ENCODE data around the gene WDR90. TPM values are rescaled to one million over a fixed set of nuclear protein-coding genes. Genes with fewer than 3 reads are reported as not detected.

Gene WDR90
- 10 to 100 TPM; 22.7 to 39.4 TPM for total RNA-seq

GRCh38 chr16:648781-649589 is at the start of gene WDR90:
TSS of gene WDR90 (plus strand) at chr16:649365. CDS start at chr16:649417, 52 bp downstream.
- H3K36me3 ChIP-seq: no peaks in the 10 kb centered on the region
- peak; percentile 64 for DNase-seq (ENCODE audit: low spot score)
- ATAC-seq (ENCODE audit: insufficient number of reproducible peaks, low FRiP score, low read depth): peak; percentile 59
- H3K4me3 ChIP-seq: peak within 1 kb of the TSS; percentile 79
- H3K4me1 ChIP-seq (ENCODE audit: control insufficient read depth in 1 of 2, low read depth in 2 of 2): peaks cover 15 to 27% of the 10 kb centered on the region in 2 donors
- no peaks in the 10 kb centered on the region for H3K27me3 ChIP-seq (replicated peaks; ENCODE audit: insufficient read depth)
- no peaks in the 10 kb centered on the region for H3K9me3 ChIP-seq
- TF ChIP-seq CTCF (IDR thresholded peaks at IDR 0.05): no peak
- peak within 1 kb of the TSS; percentile 71 to 81 for H3K27ac ChIP-seq

GRCh38 chr16:600781-601180 is 48.4 kb upstream of the WDR90 start:
- Histone ChIP-seq H3K36me3 (peaks cover 2% of the 10 kb centered on the region), H3K27me3 (replicated peaks; ENCODE audit: insufficient read depth) (no peaks in the 10 kb centered on the region), H3K4me3 (no peak overlapping the region), H3K4me1 (ENCODE audit: control insufficient read depth in 1 of 2, low read depth in 2 of 2) (no peaks in the 10 kb centered on the region), H3K27ac (no peak overlapping the region), H3K9me3 (no peaks in the 10 kb centered on the region)
- DNase-seq (ENCODE audit: low spot score) (no peak), ATAC-seq (ENCODE audit: insufficient number of reproducible peaks, low FRiP score, low read depth) (no peak)
- no peak for TF ChIP-seq CTCF (IDR thresholded peaks at IDR 0.05)

GRCh38 chr16:603933-604332 is 45.2 kb upstream of the WDR90 start:
- Histone ChIP-seq H3K36me3 (no peaks in the 10 kb centered on the region), H3K27me3 (replicated peaks; ENCODE audit: insufficient read depth) (no peaks in the 10 kb centered on the region), H3K4me1 (ENCODE audit: control insufficient read depth in 1 of 2, low read depth in 2 of 2) (no peaks in the 10 kb centered on the region), H3K9me3 (no peaks in the 10 kb centered on the region), H3K27ac (no peak overlapping the region), H3K4me3 (no peak overlapping the region)
- DNase-seq (ENCODE audit: low spot score): no peak
- ATAC-seq (ENCODE audit: insufficient number of reproducible peaks, low FRiP score, low read depth): no peak
- TF ChIP-seq CTCF (IDR thresholded peaks at IDR 0.05): no peak

GRCh38 chr16:606656-607307 is 42.4 kb upstream of the WDR90 start:
- ATAC-seq (ENCODE audit: insufficient number of reproducible peaks, low FRiP score, low read depth): no peak
- DNase-seq (ENCODE audit: low spot score): no peak
- Histone ChIP-seq H3K9me3 (no peaks in the 10 kb centered on the region), H3K4me1 (ENCODE audit: control insufficient read depth in 1 of 2, low read depth in 2 of 2) (no peaks in the 10 kb centered on the region), H3K27me3 (replicated peaks; ENCODE audit: insufficient read depth) (no peaks in the 10 kb centered on the region), H3K27ac (no peak overlapping the region), H3K36me3 (no peaks in the 10 kb centered on the region), H3K4me3 (no peak overlapping the region)
- TF ChIP-seq CTCF (IDR thresholded peaks at IDR 0.05): no peak

GRCh38 chr16:608019-608418 is 41.1 kb upstream of the WDR90 start:
- DNase-seq (ENCODE audit: low spot score): no peak
- Histone ChIP-seq H3K27me3 (replicated peaks; ENCODE audit: insufficient read depth) (no peaks in the 10 kb centered on the region), H3K4me3 (no peak overlapping the region), H3K27ac (no peak overlapping the region), H3K36me3 (no peaks in the 10 kb centered on the region), H3K9me3 (no peaks in the 10 kb centered on the region), H3K4me1 (ENCODE audit: control insufficient read depth in 1 of 2, low read depth in 2 of 2) (no peaks in the 10 kb centered on the region)
- no peak for ATAC-seq (ENCODE audit: insufficient number of reproducible peaks, low FRiP score, low read depth)
- no peak for TF ChIP-seq CTCF (IDR thresholded peaks at IDR 0.05)
